Cortex of kidney (tissue), 1 donor: ENCODE data around the gene CDK5RAP2.

ENCODE experiments used
- DNase-seq: peaks from one replicate; lab custom pipeline; 2025; lab: John Stamatoyannopoulos, UW

The CDK5RAP2 gene

GRCh38 chr9:120396418-120396817, 183.5 kb downstream of the CDK5RAP2 start:
- DNase-seq = no peak

GRCh38 chr9:120395376-120395775, 184.6 kb downstream of the CDK5RAP2 start:
- no peak for DNase-seq

GRCh38 chr9:120394058-120394669, 185.8 kb downstream of the CDK5RAP2 start:
- DNase-seq = no peak

GRCh38 chr9:120393386-120394057, 186.4 kb downstream of the CDK5RAP2 start:
- DNase-seq = no peak

GRCh38 chr9:120392711-120393110, 187.3 kb downstream of the CDK5RAP2 start:
- DNase-seq = no peak

- no peak for DNase-seq
Observed at GRCh38 chr9:120392245-120392644, 187.7 kb downstream of the CDK5RAP2 start.

GRCh38 chr9:120391691-120392090, 188.3 kb downstream of the CDK5RAP2 start:
- DNase-seq = no peak

- no peak for DNase-seq
Observed at GRCh38 chr9:120390637-120391190, 189.3 kb downstream of the CDK5RAP2 start.

GRCh38 chr9:120389867-120390266, 190.1 kb downstream of the CDK5RAP2 start:
- no peak for DNase-seq

- DNase-seq = no peak
Observed at GRCh38 chr9:120389300-120389699, 190.7 kb downstream of the CDK5RAP2 start.

GRCh38 chr9:120388003-120388855, 191.7 kb downstream of the CDK5RAP2 start:
- no peak for DNase-seq

GRCh38 chr9:120387257-120388002, 192.5 kb downstream of the CDK5RAP2 start:
- DNase-seq = no peak

GRCh38 chr9:120386390-120387131, 193.4 kb downstream of the CDK5RAP2 start:
- no peak for DNase-seq

GRCh38 chr9:120385606-120386389, 194.2 kb downstream of the CDK5RAP2 start:
- no peak for DNase-seq

- no peak for DNase-seq
Observed at GRCh38 chr9:120384925-120385272, 195.1 kb downstream of the CDK5RAP2 start.

- DNase-seq = no peak
Observed at GRCh38 chr9:120383999-120384924, 195.7 kb downstream of the CDK5RAP2 start.

GRCh38 chr9:120383611-120383998, 196.4 kb downstream of the CDK5RAP2 start:
- DNase-seq = no peak

- DNase-seq = no peak
Observed at GRCh38 chr9:120382453-120382852, 197.5 kb downstream of the CDK5RAP2 start.

- DNase-seq = no peak
Observed at GRCh38 chr9:120381839-120382238, 198.1 kb downstream of the CDK5RAP2 start.
